ENCODE data around the gene DAPP1. TPM values are rescaled to one million over a fixed set of nuclear protein-coding genes. Genes with fewer than 3 reads are reported as not detected.

DAPP1 gene
- total and polyA plus RNA-seq, 2 experiments from 2014 or later, result not detected

DNA sequence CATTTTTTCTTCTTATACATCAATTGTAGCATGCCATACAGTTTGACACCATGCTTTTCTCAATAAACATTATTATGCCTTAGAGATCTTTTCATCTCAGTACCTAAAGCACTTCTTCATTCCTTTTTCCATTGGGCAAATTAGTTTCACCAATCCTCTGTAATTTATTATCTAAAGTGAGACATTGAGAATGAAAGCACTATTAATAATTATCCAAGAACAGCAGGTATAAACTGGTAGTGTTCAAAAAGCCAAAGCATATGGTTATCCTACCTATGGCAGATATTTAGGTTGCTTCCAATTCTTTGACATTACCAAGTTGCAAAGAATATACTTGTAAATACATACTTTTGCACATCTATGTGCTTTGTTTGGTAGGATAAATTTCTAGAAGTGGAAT lies 62.0 kb downstream of the DAPP1 start:
- Mint-ChIP-seq H3K36me3 (ENCODE audit: low read depth) (peaks cover 8% of the 10 kb centered on the region; the same call in 2 of the 3 replicates), H3K27me3 (ENCODE audit: insufficient read depth, low read depth, poor library complexity) (no peaks in the 10 kb centered on the region), H3K27ac (no peak overlapping the region), H3K4me3 (no peak overlapping the region), H3K4me1 (no peaks in the 10 kb centered on the region), H3K9me3 (no peaks in the 10 kb centered on the region)
- no peak for DNase-seq (ENCODE audit: low spot score)
- Histone ChIP-seq H3K27me3 (ENCODE audit: insufficient read depth) (no peaks in the 10 kb centered on the region), H3K9me2 (ENCODE audit: insufficient read depth) (no peaks in the 10 kb centered on the region), H3K27ac (ENCODE audit: low read depth) (no peak overlapping the region), H4K20me1 (replicated peaks; ENCODE audit: insufficient read depth) (no peaks in the 10 kb centered on the region), H3K36me3 (ENCODE audit: insufficient read depth) (no peaks in the 10 kb centered on the region), H3K79me2 (replicated peaks; ENCODE audit: insufficient read depth) (no peaks in the 10 kb centered on the region), H3K4me1 (ENCODE audit: insufficient read depth) (no peaks in the 10 kb centered on the region), H3K4me2 (no peak overlapping the region), H3F3A (replicated peaks; ENCODE audit: low read depth) (no peaks in the 10 kb centered on the region), H3K4me3 (no peak overlapping the region), H2AFZ (no peak overlapping the region)
- ATAC-seq, result no peak
- TF ChIP-seq STAT1 (IDR thresholded peaks at IDR 0.05; ENCODE audit: unreplicated experiment), result no peak
- no peak for TF ChIP-seq ZNF462 (CRISPR knock-in tag; IDR thresholded peaks at IDR 0.05)
- no peak for TF ChIP-seq ZNF331 (CRISPR knock-in tag; IDR thresholded peaks at IDR 0.05; ENCODE audit: low read depth)
- no peak for TF ChIP-seq REST (IDR thresholded peaks at IDR 0.05; ENCODE audit: unreplicated experiment)
- TF ChIP-seq POLR2AphosphoS5 (IDR thresholded peaks at IDR 0.05; ENCODE audit: low read depth), result no peak
- no peak for TF ChIP-seq EZH2phosphoT487 (IDR thresholded peaks at IDR 0.05; ENCODE audit: unreplicated experiment)
- TF ChIP-seq ETS1 (IDR thresholded peaks at IDR 0.05), result no peak
- TF ChIP-seq EZH2 (IDR thresholded peaks at IDR 0.05; ENCODE audit: low read depth, unreplicated experiment), result no peak
- TF ChIP-seq, protein P1, sequence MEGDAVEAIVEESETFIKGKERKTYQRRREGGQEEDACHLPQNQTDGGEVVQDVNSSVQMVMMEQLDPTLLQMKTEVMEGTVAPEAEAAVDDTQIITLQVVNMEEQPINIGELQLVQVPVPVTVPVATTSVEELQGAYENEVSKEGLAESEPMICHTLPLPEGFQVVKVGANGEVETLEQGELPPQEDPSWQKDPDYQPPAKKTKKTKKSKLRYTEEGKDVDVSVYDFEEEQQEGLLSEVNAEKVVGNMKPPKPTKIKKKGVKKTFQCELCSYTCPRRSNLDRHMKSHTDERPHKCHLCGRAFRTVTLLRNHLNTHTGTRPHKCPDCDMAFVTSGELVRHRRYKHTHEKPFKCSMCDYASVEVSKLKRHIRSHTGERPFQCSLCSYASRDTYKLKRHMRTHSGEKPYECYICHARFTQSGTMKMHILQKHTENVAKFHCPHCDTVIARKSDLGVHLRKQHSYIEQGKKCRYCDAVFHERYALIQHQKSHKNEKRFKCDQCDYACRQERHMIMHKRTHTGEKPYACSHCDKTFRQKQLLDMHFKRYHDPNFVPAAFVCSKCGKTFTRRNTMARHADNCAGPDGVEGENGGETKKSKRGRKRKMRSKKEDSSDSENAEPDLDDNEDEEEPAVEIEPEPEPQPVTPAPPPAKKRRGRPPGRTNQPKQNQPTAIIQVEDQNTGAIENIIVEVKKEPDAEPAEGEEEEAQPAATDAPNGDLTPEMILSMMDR (conservative IDR thresholded peaks at IDR 0.05; ENCODE audit: low read depth in 2 of 2), result no peak
- no peak for TF ChIP-seq JUNB (IDR thresholded peaks at IDR 0.05; ENCODE audit: unreplicated experiment)
- TF ChIP-seq ZNF114 (CRISPR knock-in tag; IDR thresholded peaks at IDR 0.05), result no peak

Data from GM23338 (cell line).